Erythroblast (primary cell): ENCODE results near the gene GAP43.

Experiments
- GATA1 ChIP-seq: IDR thresholded peaks from 2 replicates; pipeline ENCODE4 v1.6.1; 2011; ENCODE audit warnings: low read depth, mild to moderate bottlenecking, control low read depth, low read length, moderate library complexity
- POLR2A ChIP-seq: IDR thresholded peaks from 2 replicates; pipeline ENCODE4 v1.6.1; 2011; ENCODE audit warnings: mild to moderate bottlenecking, low read length

DNA sequence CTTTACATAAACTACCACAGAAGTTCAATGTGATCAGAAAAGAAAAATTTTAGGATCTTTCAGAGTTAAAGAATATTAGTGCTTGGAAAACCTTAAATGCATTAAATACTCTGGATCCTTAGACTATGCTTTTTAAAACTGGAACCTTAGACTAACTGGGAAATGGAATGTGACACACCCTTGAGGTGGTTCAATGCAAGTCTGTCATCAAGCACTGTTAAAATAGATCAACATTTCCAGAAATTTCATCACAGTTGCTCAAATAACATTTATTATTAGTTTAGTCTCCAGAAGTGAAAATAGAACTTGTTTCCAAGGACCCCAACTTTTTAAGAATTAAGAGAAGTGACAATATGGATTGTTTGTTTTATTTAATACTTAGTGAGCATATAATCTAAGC, 71.8 kb downstream of the GAP43 start:
- TF ChIP-seq POLR2A, result no peak
- TF ChIP-seq GATA1, result no peak
